ENCODE data around the gene RBBP8NL.

- TF ChIP-seq TBP (IDR thresholded peaks at IDR 0.05; ENCODE audit: low read depth, low read length) (no peak), EP300 (IDR thresholded peaks at IDR 0.05; ENCODE audit: borderline replicate concordance in 1 of 2, low read depth in 2 of 2, low read length in 2 of 2) (no peak), CTCF (IDR thresholded peaks at IDR 0.05; ENCODE audit: control extremely low read depth in 1 of 3, insufficient read depth in 1 of 3, low read depth in 1 of 3, low read length in 3 of 3) (peak in 2 of 3 experiments; percentile 26 to 39; a peak in 2 of 4 replicates), CHD1 (IDR thresholded peaks at IDR 0.05; ENCODE audit: low read depth, low read length) (no peak)
Observed at GRCh38 chr20:62363920-62364851, 63.2 kb downstream of the RBBP8NL start.

Data from H1 (cell line).